ENCODE data around the gene MAD1L1. TPM values are rescaled to one million over a fixed set of nuclear protein-coding genes. Genes with fewer than 3 reads are reported as not detected.
"Not testable (repeated sequence)": the region's sequence is repeated elsewhere in the genome, so short reads cannot be mapped to it uniquely, and the experiment has no call there.

Gene MAD1L1
- total RNA-seq, 1 experiment from 2014 or later: 46.7 TPM

DNA sequence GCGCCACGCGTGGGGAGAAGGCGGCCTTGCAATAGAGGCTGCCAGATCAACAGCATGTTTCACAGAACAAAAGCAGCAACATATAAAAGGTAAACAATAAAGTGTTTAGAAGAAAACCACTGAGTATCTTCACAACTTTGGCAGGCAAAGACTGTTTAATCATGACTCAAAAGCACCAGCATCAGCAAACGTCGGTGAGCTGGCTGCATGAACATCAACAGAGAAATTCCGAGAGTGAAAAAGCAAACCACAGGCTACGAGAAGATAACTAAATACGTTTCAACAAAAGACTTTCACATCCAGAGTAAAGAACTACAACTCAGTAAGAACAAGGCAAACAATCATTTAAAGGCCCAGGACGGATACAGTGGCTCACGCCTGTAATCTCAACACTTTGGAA, 172.0 kb downstream of the MAD1L1 start:
- no peak overlapping the region for H3K4me3 ChIP-seq (ENCODE audit: low read depth, low read length, poor library complexity, severe bottlenecking)
- no TSS peak for BruUV-seq (replicated peaks)
- no peak for DNase-seq (ENCODE audit: low spot score)
- ChIA-PET POLR2A (ENCODE audit: low non-redundant PET) (no interaction called here), CTCF (no interaction called here)
- intact Hi-C loops (cut with micrococcal nuclease; ENCODE audit: unreplicated experiment): no loop called here
- H3K9me3 ChIP-seq (ENCODE audit: low read depth, low read length, poor library complexity, severe bottlenecking): peaks cover 7% of the 10 kb centered on the region
- no peak overlapping the region for H3K27ac ChIP-seq (ENCODE audit: low read depth, low read length, poor library complexity, severe bottlenecking)
- TF ChIP-seq, protein P1, sequence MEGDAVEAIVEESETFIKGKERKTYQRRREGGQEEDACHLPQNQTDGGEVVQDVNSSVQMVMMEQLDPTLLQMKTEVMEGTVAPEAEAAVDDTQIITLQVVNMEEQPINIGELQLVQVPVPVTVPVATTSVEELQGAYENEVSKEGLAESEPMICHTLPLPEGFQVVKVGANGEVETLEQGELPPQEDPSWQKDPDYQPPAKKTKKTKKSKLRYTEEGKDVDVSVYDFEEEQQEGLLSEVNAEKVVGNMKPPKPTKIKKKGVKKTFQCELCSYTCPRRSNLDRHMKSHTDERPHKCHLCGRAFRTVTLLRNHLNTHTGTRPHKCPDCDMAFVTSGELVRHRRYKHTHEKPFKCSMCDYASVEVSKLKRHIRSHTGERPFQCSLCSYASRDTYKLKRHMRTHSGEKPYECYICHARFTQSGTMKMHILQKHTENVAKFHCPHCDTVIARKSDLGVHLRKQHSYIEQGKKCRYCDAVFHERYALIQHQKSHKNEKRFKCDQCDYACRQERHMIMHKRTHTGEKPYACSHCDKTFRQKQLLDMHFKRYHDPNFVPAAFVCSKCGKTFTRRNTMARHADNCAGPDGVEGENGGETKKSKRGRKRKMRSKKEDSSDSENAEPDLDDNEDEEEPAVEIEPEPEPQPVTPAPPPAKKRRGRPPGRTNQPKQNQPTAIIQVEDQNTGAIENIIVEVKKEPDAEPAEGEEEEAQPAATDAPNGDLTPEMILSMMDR (conservative IDR thresholded peaks at IDR 0.05; ENCODE audit: low read depth, low read length): no peak
- no peaks in the 10 kb centered on the region for H3K27me3 ChIP-seq (replicated peaks; ENCODE audit: insufficient read depth, low read depth, low read length, poor library complexity)
- no peaks in the 10 kb centered on the region for H3K36me3 ChIP-seq (ENCODE audit: insufficient read depth, low read length, poor library complexity, severe bottlenecking)
- H3K4me1 ChIP-seq (ENCODE audit: insufficient read depth, low read length, poor library complexity, severe bottlenecking): no peaks in the 10 kb centered on the region

DNA sequence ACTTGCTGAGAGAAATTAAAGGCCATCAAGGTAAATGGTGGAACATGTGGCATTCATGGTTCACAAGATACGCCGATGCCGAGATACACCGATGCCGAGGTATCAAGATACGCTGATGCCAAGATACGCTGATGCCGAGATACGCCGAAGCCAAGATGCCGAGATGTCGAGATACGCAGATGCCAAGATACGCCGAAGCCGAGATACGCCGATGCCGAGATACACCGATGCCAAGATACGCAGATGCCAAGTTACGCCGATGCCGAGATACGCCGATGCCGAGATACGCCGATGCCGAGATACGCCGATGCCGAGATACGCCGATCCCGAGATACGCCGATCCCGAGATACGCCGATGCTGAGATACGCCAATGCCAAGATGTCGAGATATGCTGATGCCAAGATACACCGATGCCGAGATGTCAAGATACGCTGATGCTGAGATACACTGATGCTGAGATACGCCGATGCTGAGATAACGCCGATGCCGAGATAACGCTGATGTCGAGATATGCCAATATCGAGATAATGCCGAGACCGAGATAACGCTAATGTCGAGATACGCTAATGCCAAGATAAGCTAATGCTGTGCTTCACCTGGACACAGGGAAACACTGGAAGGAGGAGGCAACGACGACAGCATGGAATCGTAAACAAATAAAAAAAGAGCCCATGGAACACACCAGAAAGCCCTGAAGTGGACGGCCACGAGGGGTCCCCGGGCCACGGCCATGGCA, 172.6 kb downstream of the MAD1L1 start:
- Histone ChIP-seq H3K4me1 (ENCODE audit: insufficient read depth, low read length, poor library complexity, severe bottlenecking) (no peaks in the 10 kb centered on the region), H3K9me3 (ENCODE audit: low read depth, low read length, poor library complexity, severe bottlenecking) (peaks cover 7% of the 10 kb centered on the region), H3K27ac (ENCODE audit: low read depth, low read length, poor library complexity, severe bottlenecking) (no peak overlapping the region), H3K4me3 (ENCODE audit: low read depth, low read length, poor library complexity, severe bottlenecking) (no peak overlapping the region), H3K27me3 (replicated peaks; ENCODE audit: insufficient read depth, low read depth, low read length, poor library complexity) (no peaks in the 10 kb centered on the region), H3K36me3 (ENCODE audit: insufficient read depth, low read length, poor library complexity, severe bottlenecking) (no peaks in the 10 kb centered on the region)
- CTCF ChIA-PET: no interaction called here
- no TSS peak for BruUV-seq (replicated peaks)
- intact Hi-C loops (cut with micrococcal nuclease; ENCODE audit: unreplicated experiment): no loop called here
- no peak for DNase-seq (ENCODE audit: low spot score)
- POLR2A ChIA-PET (ENCODE audit: low non-redundant PET): no interaction called here
- no peak for TF ChIP-seq EZH2 (IDR thresholded peaks at IDR 0.05; ENCODE audit: borderline replicate concordance, low read depth, low read length, poor library complexity, severe bottlenecking)
- TF ChIP-seq, protein P1 (conservative IDR thresholded peaks at IDR 0.05; ENCODE audit: low read depth, low read length): no peak

DNA sequence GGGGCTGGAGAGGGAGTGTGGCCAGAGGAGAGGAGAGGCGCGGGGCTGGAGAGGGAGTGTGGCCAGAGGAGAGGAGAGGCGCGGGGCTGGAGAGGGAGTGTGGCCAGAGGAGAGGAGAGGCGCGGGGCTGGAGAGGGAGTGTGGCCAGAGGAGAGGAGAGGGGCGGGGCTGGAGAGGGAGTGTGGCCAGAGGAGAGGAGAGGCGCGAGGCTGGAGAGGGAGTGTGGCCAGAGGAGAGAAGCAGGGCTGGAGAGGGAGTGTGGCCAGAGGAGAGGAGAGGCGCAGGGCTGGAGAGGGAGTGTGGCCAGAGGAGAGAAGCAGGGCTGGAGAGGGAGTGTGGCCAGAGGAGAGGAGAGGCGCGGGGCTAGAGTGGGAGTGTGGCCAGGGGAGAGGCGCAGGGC, 174.5 kb downstream of the MAD1L1 start:
- H3K9me3 ChIP-seq (ENCODE audit: low read depth, low read length, poor library complexity, severe bottlenecking); intact Hi-C loops (cut with micrococcal nuclease; ENCODE audit: unreplicated experiment); H3K27me3 ChIP-seq (replicated peaks; ENCODE audit: insufficient read depth, low read depth, low read length, poor library complexity); CTCF ChIA-PET; H3K4me3 ChIP-seq (ENCODE audit: low read depth, low read length, poor library complexity, severe bottlenecking); POLR2A ChIA-PET (ENCODE audit: low non-redundant PET); H3K27ac ChIP-seq (ENCODE audit: low read depth, low read length, poor library complexity, severe bottlenecking); H3K36me3 ChIP-seq (ENCODE audit: insufficient read depth, low read length, poor library complexity, severe bottlenecking); DNase-seq (ENCODE audit: low spot score); H3K4me1 ChIP-seq (ENCODE audit: insufficient read depth, low read length, poor library complexity, severe bottlenecking); BruUV-seq (replicated peaks): not testable (repeated sequence)

DNA sequence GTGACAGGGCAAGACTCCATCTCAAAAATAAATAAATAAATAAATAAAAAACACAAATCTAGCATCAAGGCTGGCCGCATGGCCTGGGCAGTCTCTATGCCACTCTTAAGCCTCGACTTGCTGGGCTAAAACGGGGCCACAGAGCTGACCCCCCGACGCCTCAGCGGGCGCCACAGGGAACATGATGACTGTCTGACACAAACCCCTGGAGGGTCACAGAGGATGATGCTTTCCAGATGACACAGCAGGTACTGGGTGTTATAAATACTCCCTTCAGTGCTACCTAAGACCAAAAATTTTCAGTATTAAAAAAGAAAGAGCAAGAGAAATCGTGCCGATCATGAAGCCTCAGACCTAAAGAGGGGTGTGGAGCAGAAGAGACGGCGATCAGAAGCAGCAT, 176.8 kb downstream of the MAD1L1 start:
- Histone ChIP-seq H3K36me3 (ENCODE audit: insufficient read depth, low read length, poor library complexity, severe bottlenecking) (no peaks in the 10 kb centered on the region), H3K4me1 (ENCODE audit: insufficient read depth, low read length, poor library complexity, severe bottlenecking) (no peaks in the 10 kb centered on the region), H3K27me3 (replicated peaks; ENCODE audit: insufficient read depth, low read depth, low read length, poor library complexity) (no peaks in the 10 kb centered on the region), H3K9me3 (ENCODE audit: low read depth, low read length, poor library complexity, severe bottlenecking) (peaks cover 7% of the 10 kb centered on the region), H3K27ac (ENCODE audit: low read depth, low read length, poor library complexity, severe bottlenecking) (no peak overlapping the region), H3K4me3 (ENCODE audit: low read depth, low read length, poor library complexity, severe bottlenecking) (no peak overlapping the region)
- intact Hi-C loops (cut with micrococcal nuclease; ENCODE audit: unreplicated experiment): no loop called here
- no peak for DNase-seq (ENCODE audit: low spot score)
- CTCF ChIA-PET: no interaction called here
- TF ChIP-seq, protein P1 (conservative IDR thresholded peaks at IDR 0.05; ENCODE audit: low read depth, low read length): no peak
- no peak for TF ChIP-seq EZH2 (IDR thresholded peaks at IDR 0.05; ENCODE audit: borderline replicate concordance, low read depth, low read length, poor library complexity, severe bottlenecking)
- POLR2A ChIA-PET (ENCODE audit: low non-redundant PET): no interaction called here
- BruUV-seq (replicated peaks): no TSS peak
